HepG2 (cell line): Measurements from ENCODE around the gene PIM1. TPM values are rescaled to one million over a fixed set of nuclear protein-coding genes. Genes with fewer than 3 reads are reported as not detected.

Source experiments
- ERF ChIP-seq: IDR thresholded peaks from 2 replicates; pipeline ENCODE4 v1.6.1; 2018; ENCODE audit warnings: missing biosample characterization, missing genetic modification reagents
- HDAC2 ChIP-seq: sonication (generic); formaldehyde crosslinking; IDR thresholded peaks from 2 replicates; pipeline ENCODE4 v1.4.0; 2020; ENCODE audit warnings: missing genetic modification reagents
- HOXA5 ChIP-seq: sonication (generic); formaldehyde crosslinking; IDR thresholded peaks from 2 replicates; pipeline ENCODE4 v1.4.0; 2020; ENCODE audit warnings: missing genetic modification reagents
- IKZF4 ChIP-seq: sonication (generic); formaldehyde crosslinking; IDR thresholded peaks from 2 replicates; pipeline ENCODE4 v1.5.1; 2020; ENCODE audit warnings: borderline replicate concordance, mild to moderate bottlenecking, low read depth, missing genetic modification reagents; ENCODE audit errors: not compliant biosample characterization
- KLF15 ChIP-seq: sonication (generic); formaldehyde crosslinking; IDR thresholded peaks from 2 replicates; pipeline ENCODE4 v1.8.1; 2023; ENCODE audit warnings: borderline replicate concordance, mild to moderate bottlenecking, inconsistent platforms, missing genetic modification reagents, mixed read lengths
- KLF9 ChIP-seq: IDR thresholded peaks from 2 replicates; pipeline ENCODE4 v1.6.1; 2016; ENCODE audit warnings: low read depth
- MIER3 ChIP-seq: IDR thresholded peaks from 2 replicates; pipeline ENCODE4 v1.6.1; 2016; ENCODE audit warnings: missing compliant biosample characterization, borderline replicate concordance
- PHF21A ChIP-seq: sonication (generic); formaldehyde crosslinking; IDR thresholded peaks from 2 replicates; pipeline ENCODE4 v1.5.0; 2020; ENCODE audit warnings: mild to moderate bottlenecking, missing genetic modification reagents
- RBFOX2 ChIP-seq: fragments of 200-400 bp; formaldehyde crosslinking; IDR thresholded peaks from 2 replicates; pipeline ENCODE4 v1.6.1; 2017; ENCODE audit warnings: low read depth, mild to moderate bottlenecking, low read length
- RFX1 ChIP-seq: fragments of 450-650 bp; IDR thresholded peaks from 2 replicates; pipeline ENCODE4 v1.6.1; 2017
- SUZ12 ChIP-seq: fragments of 150-350 bp; IDR thresholded peaks from 2 replicates; pipeline ENCODE4 v1.6.1; 2014; ENCODE audit warnings: low read depth, low read length
- YY1 ChIP-seq: IDR thresholded peaks from 2 replicates; pipeline ENCODE4 v1.6.1; 2011; ENCODE audit warnings: low read length, low read depth, moderate library complexity, mild to moderate bottlenecking; ENCODE audit not compliant: insufficient read depth, insufficient replicate concordance
- ZBTB7A ChIP-seq: sonication (generic); formaldehyde crosslinking; IDR thresholded peaks from 2 replicates; pipeline ENCODE4 v1.8.0; 2022; ENCODE audit warnings: mild to moderate bottlenecking, missing genetic modification reagents
- ZNF292 ChIP-seq: sonication (generic); formaldehyde crosslinking; IDR thresholded peaks from 2 replicates; pipeline ENCODE4 v1.8.1; 2022; ENCODE audit warnings: mild to moderate bottlenecking, low read depth, missing genetic modification reagents, borderline replicate concordance
- ZNF331 ChIP-seq: sonication (generic); formaldehyde crosslinking; IDR thresholded peaks from 2 replicates; pipeline ENCODE4 v1.4.0; 2020; ENCODE audit warnings: missing genetic modification reagents
- ZNF337 ChIP-seq: sonication (generic); formaldehyde crosslinking; IDR thresholded peaks from 2 replicates; pipeline ENCODE4 v1.5.1; 2020; ENCODE audit warnings: missing genetic modification reagents, low read depth, mild to moderate bottlenecking, borderline replicate concordance
- ZNF496 ChIP-seq: sonication (generic); formaldehyde crosslinking; IDR thresholded peaks from 2 replicates; pipeline ENCODE4 v1.8.1; 2023; ENCODE audit warnings: mild to moderate bottlenecking, moderate library complexity, missing genetic modification reagents; ENCODE audit not compliant: insufficient replicate concordance
- polyA plus RNA-seq, 8 experiments: library from polyadenylated mRNA; depleted of rRNA in 3 of 8; stranded (reverse) in 7 of 8; unstranded in 1 of 8; fragments of >200 nt; fragmentation: Illumina TruSeq in 4 of 8; extraction: Trizol in 4 of 8; gene quantifications; 2 replicates each; pipeline versions ENCODE4 v1.2.1 to v1.2.3, GENCODE V29; 2011 to 2016; ENCODE audit warnings: low read depth in 4 of 8, missing spikeins in 1 of 8, mixed read lengths in 1 of 8; ENCODE audit not compliant: insufficient read depth in 1 of 8
- total RNA-seq, 5 experiments: library from RNA; depleted of rRNA; stranded (reverse); fragments of >200 nt; fragmentation: Illumina TruSeq; extraction: Trizol; gene quantifications; 2 replicates each; pipeline ENCODE4 v1.2.3, GENCODE V29; 2016; ENCODE audit warnings: low read depth in 1 of 5
- TF ChIP-seq, protein P1 (sequence below): sonication (generic); formaldehyde crosslinking; IDR thresholded peaks from 2 replicates; pipeline ENCODE4 v1.4.0; 2020; ENCODE audit warnings: low read depth, mild to moderate bottlenecking, missing genetic modification reagents
- TF ChIP-seq, protein P2 (sequence below): sonication (generic); formaldehyde crosslinking; IDR thresholded peaks from 2 replicates; pipeline ENCODE4 v1.4.0; 2020; ENCODE audit warnings: mild to moderate bottlenecking, missing genetic modification reagents, borderline replicate concordance
- TF ChIP-seq, protein P3 (sequence below): sonication (generic); formaldehyde crosslinking; IDR thresholded peaks from 2 replicates; pipeline ENCODE4 v1.4.0; 2020; ENCODE audit warnings: missing genetic modification reagents, borderline replicate concordance
- TF ChIP-seq, protein P4 (sequence below): sonication (generic); formaldehyde crosslinking; IDR thresholded peaks from 2 replicates; pipeline ENCODE4 v1.5.1; 2020; ENCODE audit warnings: mild to moderate bottlenecking, missing genetic modification reagents, borderline replicate concordance

Gene PIM1
- total and polyA plus RNA-seq, 2 of the 13 experiments (the other 11 are each of a cell fraction or from before 2014, with no cell fraction given), result 29.4 to 117 TPM

DNA sequence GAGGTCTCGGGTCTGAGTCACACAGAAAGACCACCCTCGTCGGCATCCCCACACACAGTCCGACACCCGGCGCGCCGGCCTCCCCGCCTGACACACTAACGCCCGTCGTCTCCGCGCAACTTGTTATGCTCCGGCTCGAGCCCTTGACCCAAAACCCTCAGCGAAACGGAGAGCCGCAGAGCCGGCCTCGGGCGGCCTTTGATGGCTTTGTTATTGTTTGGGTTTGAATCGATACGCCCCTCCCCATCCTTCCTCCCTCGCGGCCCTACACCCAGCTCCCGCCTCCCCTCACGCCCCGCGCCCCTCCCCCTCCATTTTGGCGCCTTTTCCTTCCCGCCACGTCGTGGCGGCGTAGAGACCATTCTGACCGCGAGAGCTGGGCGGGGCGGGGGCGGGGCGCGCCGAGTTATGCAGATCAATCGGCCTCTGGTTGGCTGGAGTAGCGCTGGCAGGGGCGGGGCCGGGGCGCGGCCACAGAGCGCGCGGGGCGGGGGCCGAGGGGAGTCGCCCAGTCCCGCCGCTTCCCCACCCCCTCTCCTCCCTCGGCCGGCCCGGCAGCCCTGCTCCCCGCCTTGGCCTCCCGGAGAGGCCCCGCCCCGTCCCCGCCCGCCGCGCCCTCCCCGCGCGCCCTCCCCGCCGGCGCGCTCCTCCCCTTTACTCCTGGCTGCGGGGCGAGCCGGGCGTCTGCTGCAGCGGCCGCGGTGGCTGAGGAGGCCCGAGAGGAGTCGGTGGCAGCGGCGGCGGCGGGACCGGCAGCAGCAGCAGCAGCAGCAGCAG is at the start of gene PIM1 (continued):
- TF ChIP-seq YY1 (peak; percentile 81), ZNF496 (CRISPR knock-in tag) (no peak), PHF21A (peak; percentile 66; the same call in 1 of the 2 replicates), ERF (CRISPR knock-in tag) (peak; percentile 66), ZNF292 (CRISPR knock-in tag) (peak; percentile 82), ZNF337 (CRISPR knock-in tag) (no peak), HDAC2 (CRISPR knock-in tag) (peak; percentile 87), ZBTB7A (peak; percentile 80; the same call in 1 of the 2 replicates), KLF15 (CRISPR knock-in tag) (peak; percentile 93), MIER3 (peak; percentile 36; the same call in 1 of the 2 replicates), RFX1 (no peak), RBFOX2 (peak; percentile 62), SUZ12 (no peak), KLF9 (CRISPR knock-in tag) (peak; percentile 56; the same call in 1 of the 2 replicates), ZNF331 (peak; percentile 86), HOXA5 (CRISPR knock-in tag) (peak; percentile 90), IKZF4 (no peak)
- TF ChIP-seq, protein P1, sequence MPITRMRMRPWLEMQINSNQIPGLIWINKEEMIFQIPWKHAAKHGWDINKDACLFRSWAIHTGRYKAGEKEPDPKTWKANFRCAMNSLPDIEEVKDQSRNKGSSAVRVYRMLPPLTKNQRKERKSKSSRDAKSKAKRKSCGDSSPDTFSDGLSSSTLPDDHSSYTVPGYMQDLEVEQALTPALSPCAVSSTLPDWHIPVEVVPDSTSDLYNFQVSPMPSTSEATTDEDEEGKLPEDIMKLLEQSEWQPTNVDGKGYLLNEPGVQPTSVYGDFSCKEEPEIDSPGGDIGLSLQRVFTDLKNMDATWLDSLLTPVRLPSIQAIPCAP (CRISPR knock-in tag), result 0 out of 2 replicates have a peak, but pooled peaks have one; percentile 31
- TF ChIP-seq, protein P2, sequence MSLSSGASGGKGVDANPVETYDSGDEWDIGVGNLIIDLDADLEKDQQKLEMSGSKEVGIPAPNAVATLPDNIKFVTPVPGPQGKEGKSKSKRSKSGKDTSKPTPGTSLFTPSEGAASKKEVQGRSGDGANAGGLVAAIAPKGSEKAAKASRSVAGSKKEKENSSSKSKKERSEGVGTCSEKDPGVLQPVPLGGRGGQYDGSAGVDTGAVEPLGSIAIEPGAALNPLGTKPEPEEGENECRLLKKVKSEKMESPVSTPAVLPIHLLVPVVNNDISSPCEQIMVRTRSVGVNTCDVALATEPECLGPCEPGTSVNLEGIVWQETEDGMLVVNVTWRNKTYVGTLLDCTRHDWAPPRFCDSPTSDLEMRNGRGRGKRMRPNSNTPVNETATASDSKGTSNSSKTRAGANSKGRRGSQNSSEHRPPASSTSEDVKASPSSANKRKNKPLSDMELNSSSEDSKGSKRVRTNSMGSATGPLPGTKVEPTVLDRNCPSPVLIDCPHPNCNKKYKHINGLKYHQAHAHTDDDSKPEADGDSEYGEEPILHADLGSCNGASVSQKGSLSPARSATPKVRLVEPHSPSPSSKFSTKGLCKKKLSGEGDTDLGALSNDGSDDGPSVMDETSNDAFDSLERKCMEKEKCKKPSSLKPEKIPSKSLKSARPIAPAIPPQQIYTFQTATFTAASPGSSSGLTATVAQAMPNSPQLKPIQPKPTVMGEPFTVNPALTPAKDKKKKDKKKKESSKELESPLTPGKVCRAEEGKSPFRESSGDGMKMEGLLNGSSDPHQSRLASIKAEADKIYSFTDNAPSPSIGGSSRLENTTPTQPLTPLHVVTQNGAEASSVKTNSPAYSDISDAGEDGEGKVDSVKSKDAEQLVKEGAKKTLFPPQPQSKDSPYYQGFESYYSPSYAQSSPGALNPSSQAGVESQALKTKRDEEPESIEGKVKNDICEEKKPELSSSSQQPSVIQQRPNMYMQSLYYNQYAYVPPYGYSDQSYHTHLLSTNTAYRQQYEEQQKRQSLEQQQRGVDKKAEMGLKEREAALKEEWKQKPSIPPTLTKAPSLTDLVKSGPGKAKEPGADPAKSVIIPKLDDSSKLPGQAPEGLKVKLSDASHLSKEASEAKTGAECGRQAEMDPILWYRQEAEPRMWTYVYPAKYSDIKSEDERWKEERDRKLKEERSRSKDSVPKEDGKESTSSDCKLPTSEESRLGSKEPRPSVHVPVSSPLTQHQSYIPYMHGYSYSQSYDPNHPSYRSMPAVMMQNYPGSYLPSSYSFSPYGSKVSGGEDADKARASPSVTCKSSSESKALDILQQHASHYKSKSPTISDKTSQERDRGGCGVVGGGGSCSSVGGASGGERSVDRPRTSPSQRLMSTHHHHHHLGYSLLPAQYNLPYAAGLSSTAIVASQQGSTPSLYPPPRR (CRISPR knock-in tag), result peak; percentile 93
- TF ChIP-seq, protein P3, sequence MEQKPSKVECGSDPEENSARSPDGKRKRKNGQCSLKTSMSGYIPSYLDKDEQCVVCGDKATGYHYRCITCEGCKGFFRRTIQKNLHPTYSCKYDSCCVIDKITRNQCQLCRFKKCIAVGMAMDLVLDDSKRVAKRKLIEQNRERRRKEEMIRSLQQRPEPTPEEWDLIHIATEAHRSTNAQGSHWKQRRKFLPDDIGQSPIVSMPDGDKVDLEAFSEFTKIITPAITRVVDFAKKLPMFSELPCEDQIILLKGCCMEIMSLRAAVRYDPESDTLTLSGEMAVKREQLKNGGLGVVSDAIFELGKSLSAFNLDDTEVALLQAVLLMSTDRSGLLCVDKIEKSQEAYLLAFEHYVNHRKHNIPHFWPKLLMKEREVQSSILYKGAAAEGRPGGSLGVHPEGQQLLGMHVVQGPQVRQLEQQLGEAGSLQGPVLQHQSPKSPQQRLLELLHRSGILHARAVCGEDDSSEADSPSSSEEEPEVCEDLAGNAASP (CRISPR knock-in tag), result peak; percentile 95
- TF ChIP-seq, protein P4, sequence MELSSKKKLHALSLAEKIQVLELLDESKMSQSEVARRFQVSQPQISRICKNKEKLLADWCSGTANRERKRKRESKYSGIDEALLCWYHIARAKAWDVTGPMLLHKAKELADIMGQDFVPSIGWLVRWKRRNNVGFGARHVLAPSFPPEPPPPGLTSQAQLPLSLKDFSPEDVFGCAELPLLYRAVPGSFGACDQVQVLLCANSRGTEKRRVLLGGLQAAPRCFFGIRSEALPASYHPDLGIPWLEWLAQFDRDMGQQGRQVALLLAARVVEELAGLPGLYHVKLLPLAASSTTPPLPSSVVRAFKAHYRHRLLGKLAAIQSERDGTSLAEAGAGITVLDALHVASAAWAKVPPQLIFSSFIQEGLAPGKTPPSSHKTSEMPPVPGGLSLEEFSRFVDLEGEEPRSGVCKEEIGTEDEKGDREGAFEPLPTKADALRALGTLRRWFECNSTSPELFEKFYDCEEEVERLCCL (CRISPR knock-in tag), result peak; percentile 65; the same call in 1 of the 2 replicates
